Activated CD8-positive, alpha-beta memory T cell treated with anti-CD3 and anti-CD28 coated beads for 48 hours (primary cell): Measurements from ENCODE around the gene TEX22.

Source experiments
- DNase-seq, 3 experiments: peaks; one replicate each; pipeline ENCODE4 v3.0.0-alpha.2; 2020; ENCODE audit warnings: low read depth in 2 of 3, low spot score in 2 of 3

The TEX22 gene

GRCh38 chr14:105455086-105455640 is 56.8 kb downstream of the TEX22 start:
- DNase-seq, result no peak

GRCh38 chr14:105455766-105456660 is 57.7 kb downstream of the TEX22 start:
- DNase-seq, result no peak

- no peak for DNase-seq
Observed at GRCh38 chr14:105456736-105457617, 58.6 kb downstream of the TEX22 start.

- no peak for DNase-seq
Observed at GRCh38 chr14:105458010-105458409, 59.7 kb downstream of the TEX22 start.

GRCh38 chr14:105458571-105458970 is 60.2 kb downstream of the TEX22 start:
- DNase-seq, result no peak

GRCh38 chr14:105460116-105460515 is 61.8 kb downstream of the TEX22 start:
- DNase-seq, result no peak

- DNase-seq, result no peak
Observed at GRCh38 chr14:105460616-105461015, 62.3 kb downstream of the TEX22 start.

- no peak for DNase-seq
Observed at GRCh38 chr14:105461903-105462302, 63.6 kb downstream of the TEX22 start.
